ENCODE measurements around the gene RUNX2. TPM values are rescaled to one million over a fixed set of nuclear protein-coding genes. Genes with fewer than 3 reads are reported as not detected.

RUNX2 gene
- total RNA-seq, 2 experiments from 2014 or later = 8.0 to 9.3 TPM

DNA sequence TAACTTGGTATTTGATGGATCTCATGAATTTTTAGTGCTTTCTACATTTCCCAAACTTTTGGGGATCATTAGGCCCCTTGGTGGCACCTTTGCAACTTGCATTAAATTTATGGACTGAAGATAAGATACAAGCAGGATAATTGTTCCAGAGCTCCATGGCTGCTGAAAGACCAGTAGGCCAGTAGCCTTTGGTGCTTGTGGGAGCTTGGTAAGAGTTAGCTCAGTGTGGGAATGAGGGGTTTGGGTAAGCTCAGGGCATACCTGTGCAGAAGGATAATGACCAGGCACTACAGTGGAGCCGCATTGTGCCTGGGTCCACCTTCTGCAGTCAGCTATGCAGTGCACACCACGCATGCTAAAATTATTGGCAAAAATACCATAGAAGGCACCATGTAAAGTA is 290.1 kb downstream of the RUNX2 start:
- ChIA-PET POLR2A (no interaction called here), CTCF (no interaction called here)
- Mint-ChIP-seq H3K9me3 (no peaks in the 10 kb centered on the region), H3K4me1 (ENCODE audit: low read depth) (peaks cover 28% of the 10 kb centered on the region), H3K27me3 (no peaks in the 10 kb centered on the region), H3K4me3 (no peak overlapping the region), H3K27ac (no peak overlapping the region), H3K36me3 (ENCODE audit: low read depth) (no peaks in the 10 kb centered on the region)
- TF ChIP-seq CTCF (IDR thresholded peaks at IDR 0.05) = no peak
- intact Hi-C loops (cut with micrococcal nuclease) = no loop called here
- DNase-seq = no peak
- ATAC-seq = no peak

DNA sequence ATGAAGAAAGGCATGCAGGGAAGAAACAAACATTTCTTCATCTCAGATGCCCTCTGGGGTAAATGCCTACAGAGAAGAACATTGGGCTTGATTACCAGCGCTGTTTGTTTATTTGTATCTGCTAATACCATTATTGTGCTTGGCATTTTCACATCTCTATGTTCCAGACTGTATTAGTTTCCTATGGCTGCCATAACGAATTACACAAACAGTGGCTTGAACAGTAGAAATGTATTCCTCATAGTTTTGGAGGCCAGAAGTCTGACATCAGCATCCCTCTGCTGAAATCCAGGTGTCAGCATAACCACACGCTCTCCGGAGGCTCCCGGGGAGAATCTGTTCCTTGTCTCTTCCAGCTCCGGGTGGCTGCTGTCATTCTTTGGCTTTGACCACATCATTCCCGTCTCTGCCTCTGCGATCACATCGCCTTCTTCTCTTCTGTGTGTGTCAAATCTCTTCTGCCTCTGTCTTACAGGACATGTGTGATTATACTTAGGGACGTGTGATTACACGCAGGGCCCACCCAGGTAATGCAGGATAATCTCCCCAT is 291.2 kb downstream of the RUNX2 start:
- intact Hi-C loops (cut with micrococcal nuclease) = no loop called here
- Mint-ChIP-seq H3K36me3 (ENCODE audit: low read depth) (no peaks in the 10 kb centered on the region), H3K4me1 (ENCODE audit: low read depth) (peaks cover 28% of the 10 kb centered on the region), H3K4me3 (no peak overlapping the region), H3K9me3 (peaks cover 1% of the 10 kb centered on the region), H3K27me3 (no peaks in the 10 kb centered on the region), H3K27ac (no peak overlapping the region)
- POLR2A ChIA-PET = no interaction called here
- TF ChIP-seq CTCF (IDR thresholded peaks at IDR 0.05) = no peak
- no peak for ATAC-seq
- DNase-seq = no peak
- CTCF ChIA-PET = interaction anchor here (1.2 kb wide), 1 partner anchor 96 kb away, joined by 3 read pairs; no protein-coding TSS in a partner anchor

- intact Hi-C loops (cut with micrococcal nuclease) = no loop called here
- H3K36me3 Mint-ChIP-seq (ENCODE audit: low read depth) = no peaks in the 10 kb centered on the region
- H3K9me3 Mint-ChIP-seq = peaks cover 1% of the 10 kb centered on the region
- ChIA-PET CTCF (interaction anchor here (1.2 kb wide), 1 partner anchor 95 kb away, joined by 3 read pairs; no protein-coding TSS in a partner anchor), POLR2A (no interaction called here)
- DNase-seq (peak; percentile 61), ATAC-seq (peak; percentile 69)
- no peaks in the 10 kb centered on the region for H3K27me3 Mint-ChIP-seq
- H3K27ac Mint-ChIP-seq = peak overlapping the region; percentile 49
- H3K4me3 Mint-ChIP-seq = no peak overlapping the region
- H3K4me1 Mint-ChIP-seq (ENCODE audit: low read depth) = peaks cover 31% of the 10 kb centered on the region
- TF ChIP-seq CTCF (IDR thresholded peaks at IDR 0.05) = no peak
Observed at GRCh38 chr6:45619994-45620471, 291.9 kb downstream of the RUNX2 start.

DNA sequence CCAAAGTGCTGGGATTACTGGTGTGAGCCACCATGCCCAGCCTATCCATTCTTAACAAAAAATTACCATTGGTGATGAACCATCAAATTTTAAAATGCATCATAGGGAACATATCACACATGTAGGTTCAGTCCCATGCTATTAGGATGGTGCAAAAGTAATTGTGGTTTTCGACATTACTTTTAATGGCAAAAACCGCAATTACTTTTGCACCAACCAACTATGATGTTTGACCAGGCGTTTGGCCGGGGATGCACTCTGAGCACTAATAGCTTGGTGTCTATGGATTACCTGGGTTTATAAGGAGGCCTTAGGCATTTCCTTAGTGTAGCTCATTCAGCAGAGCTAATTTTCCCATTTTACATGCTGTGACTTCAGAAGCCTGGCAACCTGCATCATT is 296.1 kb downstream of the RUNX2 start:
- Mint-ChIP-seq H3K4me3 (no peak overlapping the region), H3K27ac (no peak overlapping the region), H3K9me3 (peaks cover 1% of the 10 kb centered on the region), H3K27me3 (no peaks in the 10 kb centered on the region), H3K36me3 (ENCODE audit: low read depth) (no peaks in the 10 kb centered on the region), H3K4me1 (ENCODE audit: low read depth) (peaks cover 63% of the 10 kb centered on the region)
- DNase-seq (no peak), ATAC-seq (no peak)
- ChIA-PET POLR2A (interaction anchor here (1.6 kb wide), 1 partner anchor 8 kb away, joined by 4 read pairs; no protein-coding TSS in a partner anchor), CTCF (interaction anchor here (0.9 to 1.0 kb wide), 2 partner anchors 90 to 299 kb away, joined by 3 read pairs; no protein-coding TSS in a partner anchor)
- intact Hi-C loops (cut with micrococcal nuclease) = no loop called here
- no peak for TF ChIP-seq CTCF (IDR thresholded peaks at IDR 0.05)

- Mint-ChIP-seq H3K27ac (peak overlapping the region; percentile 71), H3K36me3 (ENCODE audit: low read depth) (no peaks in the 10 kb centered on the region), H3K9me3 (peaks cover 1% of the 10 kb centered on the region), H3K27me3 (no peaks in the 10 kb centered on the region), H3K4me3 (no peak overlapping the region), H3K4me1 (ENCODE audit: low read depth) (peaks cover 58% of the 10 kb centered on the region)
- ChIA-PET CTCF (interaction anchor here (0.6 to 1.0 kb wide), 3 partner anchors 90 to 298 kb away, joined by 3 read pairs; no protein-coding TSS in a partner anchor), POLR2A (interaction anchor here (1.6 kb wide), 1 partner anchor 9 kb away, joined by 4 read pairs; no protein-coding TSS in a partner anchor)
- TF ChIP-seq CTCF (IDR thresholded peaks at IDR 0.05) = no peak
- peak; percentile 49 for DNase-seq
- intact Hi-C loops (cut with micrococcal nuclease) = loop anchor here (5.0 kb wide), 1 partner anchor 87 kb away; no protein-coding TSS in a partner anchor
- ATAC-seq = peak; percentile 86
Observed at GRCh38 chr6:45625191-45625664, 297.1 kb downstream of the RUNX2 start.
